HG03159 (cell line): Measurements from ENCODE around the gene ASPG.
"Not testable (repeated sequence)": the region's sequence is repeated elsewhere in the genome, so short reads cannot be mapped to it uniquely, and the experiment has no call there.

Source experiments
- ATAC-seq: cut with Tn5 transposase; IDR thresholded peaks from one replicate; pipeline ENCODE4 v1.9.1; 2021; ENCODE audit warnings: mild to moderate bottlenecking, moderate library complexity; ENCODE audit not compliant: unreplicated experiment

The ASPG gene

DNA sequence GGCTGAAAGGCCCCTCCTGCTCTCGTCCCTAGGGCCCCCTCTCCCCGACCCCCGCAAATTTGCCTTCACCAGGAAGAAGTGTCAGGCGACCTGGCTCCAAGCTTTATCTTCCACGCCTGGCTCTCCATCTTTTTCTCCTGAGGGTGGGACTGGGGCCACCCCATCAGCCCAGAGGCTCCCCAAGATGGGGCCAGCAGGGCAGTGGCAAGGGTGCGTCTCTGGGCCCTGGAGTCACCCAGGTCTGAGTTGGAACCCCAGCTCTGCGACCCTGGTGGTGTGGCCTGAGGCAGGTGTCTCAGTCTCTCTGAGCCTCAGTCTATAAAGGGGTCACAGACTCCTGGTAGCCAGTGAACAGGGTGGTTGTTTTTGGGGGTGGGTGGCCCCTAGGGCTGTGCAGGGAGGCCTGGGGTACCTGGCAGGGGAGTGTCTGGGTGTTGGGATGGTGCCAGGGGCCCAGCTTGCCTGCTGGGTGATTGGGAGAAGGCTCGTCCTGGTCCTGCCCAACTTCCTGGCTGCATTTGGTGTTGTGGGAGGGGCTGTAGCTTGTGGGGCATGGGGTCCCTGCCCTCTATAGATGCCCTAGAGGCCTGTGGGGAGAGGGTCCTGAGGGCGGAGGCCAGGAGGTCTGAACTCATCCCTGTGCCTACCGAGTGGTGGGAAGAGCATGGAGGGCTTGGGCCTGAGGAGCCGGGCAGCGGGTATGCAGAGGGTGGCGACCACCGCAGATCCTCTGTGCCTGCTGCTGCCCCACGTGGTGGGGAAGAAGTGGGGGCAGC is 60.5 kb downstream of the ASPG start:
- no peak for ATAC-seq

DNA sequence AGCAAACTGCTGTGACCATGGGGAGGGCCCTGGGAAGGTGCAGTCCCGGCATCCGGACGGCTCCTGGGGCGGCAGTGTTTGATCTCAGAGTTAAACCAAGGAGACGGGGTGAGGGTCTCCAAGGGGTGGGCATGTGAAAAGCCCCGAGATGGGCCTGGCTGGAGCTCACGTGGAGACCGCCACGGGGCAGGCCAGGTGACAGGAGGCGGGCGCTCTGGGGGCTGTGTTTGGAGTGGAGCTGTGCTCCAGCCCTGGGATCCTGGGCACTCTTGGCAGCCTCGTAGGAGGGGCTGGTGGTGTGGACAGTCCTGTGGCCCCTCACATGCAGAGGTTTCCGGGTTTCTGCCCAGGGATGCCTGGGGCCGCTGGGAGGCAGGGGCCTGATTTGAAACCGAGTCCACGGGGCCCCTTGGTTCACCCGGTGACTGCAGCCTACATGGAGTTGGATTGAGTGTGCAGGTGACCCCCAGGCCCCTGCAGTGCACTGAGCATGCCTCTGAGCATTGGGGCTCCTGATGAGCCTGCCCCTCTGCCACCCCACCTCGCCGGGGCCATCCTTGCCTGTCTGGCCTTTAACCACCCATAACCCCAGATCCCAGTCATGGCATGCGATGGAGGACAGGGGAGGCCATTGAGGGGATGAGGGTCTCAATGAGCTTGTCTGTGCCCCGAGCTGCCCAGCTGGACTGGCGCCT is 61.3 kb downstream of the ASPG start:
- no peak for ATAC-seq

DNA sequence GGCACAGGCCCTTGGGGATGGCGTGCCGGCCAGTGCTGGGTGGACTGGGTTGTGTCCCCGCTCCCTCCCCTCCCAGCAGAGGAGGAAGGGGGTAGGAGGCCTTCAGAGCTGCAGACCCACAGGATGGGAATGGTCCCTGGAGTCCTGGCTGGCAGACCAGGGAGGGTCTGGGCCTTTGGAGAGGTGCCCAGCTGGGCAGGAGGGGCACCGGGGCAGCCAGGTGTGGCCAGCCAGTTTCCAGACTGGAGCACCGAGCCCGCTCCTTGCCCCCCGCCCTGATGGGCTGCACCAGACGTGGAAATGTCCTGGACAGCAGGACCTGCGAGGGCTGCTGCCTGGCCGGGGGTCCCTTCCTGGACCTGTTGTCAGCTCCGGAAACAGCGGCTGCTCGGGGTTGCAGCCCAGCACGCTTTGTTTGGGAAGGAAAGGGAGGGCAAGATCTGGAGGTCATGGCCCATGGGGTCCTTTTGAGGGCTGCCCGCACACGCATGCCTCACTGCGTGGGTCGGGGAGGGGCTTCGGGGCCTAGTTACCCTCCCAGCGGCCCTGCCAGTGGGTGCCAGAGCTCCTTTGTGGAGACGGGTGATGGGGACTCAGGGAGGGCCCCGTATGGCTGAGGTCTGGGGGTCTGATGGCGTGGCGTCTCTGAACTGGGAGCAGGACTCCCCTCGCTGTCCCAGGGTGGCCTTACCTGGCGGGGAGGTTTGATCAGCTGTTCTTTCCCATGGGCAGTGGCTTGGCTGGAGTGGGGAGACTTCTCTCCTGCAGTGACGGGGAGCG is 62.0 kb downstream of the ASPG start:
- ATAC-seq = no peak

DNA sequence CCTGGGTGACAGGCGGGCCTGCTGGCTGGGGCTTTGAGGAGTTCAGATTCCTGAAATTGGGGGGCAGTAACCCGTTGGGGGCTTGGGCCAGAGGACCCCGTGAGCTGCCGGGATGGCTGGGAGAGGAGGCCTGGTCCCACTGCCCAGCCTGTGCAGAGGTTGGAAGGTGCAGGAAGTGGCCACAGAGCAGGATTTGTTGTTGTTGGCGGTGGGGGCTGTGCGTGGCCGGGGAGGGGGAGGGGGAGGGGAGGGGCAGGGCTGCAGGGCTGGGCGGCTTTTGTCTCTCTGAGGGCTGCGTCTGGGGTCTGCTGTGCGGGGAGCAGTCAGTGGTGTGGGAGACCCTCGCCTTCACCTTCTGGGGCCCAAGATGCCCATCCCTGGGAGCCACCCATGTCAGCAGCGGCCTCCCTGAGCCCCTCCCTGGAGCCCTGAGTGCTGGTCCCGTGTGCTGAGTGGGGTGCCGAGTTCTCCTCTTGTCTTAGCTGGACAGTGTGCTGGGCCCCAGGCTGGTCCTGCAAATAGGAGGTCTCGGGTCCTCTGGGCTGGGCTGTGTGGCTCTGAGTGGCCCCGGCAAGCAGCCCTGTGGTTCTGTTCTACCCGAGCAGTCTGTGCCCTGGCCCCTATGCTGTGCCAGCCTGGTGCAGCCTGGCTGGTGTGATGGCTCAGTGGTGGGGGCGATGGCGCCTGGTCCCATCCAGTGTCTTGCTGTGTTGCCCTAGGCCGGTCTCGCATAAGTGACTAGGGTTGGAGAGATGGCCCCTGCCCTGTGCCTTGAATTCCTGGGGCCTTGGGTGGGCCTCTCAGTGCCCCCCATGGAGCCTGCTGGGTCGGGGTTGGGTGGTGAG is 63.2 kb downstream of the ASPG start:
- ATAC-seq = no peak

DNA sequence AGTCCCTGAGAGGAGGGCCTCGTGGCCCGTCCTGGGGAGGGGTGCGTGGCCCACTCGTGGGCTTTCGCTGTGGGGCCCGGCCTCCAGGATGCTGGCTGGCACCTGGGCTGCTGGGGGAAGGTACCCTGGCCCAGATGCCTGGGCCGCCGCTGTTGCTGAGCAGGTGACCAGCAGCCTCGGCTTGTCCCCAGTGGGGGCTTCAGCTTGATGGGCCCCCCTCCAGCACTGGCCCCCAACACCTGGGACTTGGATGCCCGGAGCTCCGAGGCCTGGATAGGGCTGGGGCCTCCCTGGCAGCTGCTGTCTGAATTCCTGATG is 63.7 kb downstream of the ASPG start:
- ATAC-seq = no peak

DNA sequence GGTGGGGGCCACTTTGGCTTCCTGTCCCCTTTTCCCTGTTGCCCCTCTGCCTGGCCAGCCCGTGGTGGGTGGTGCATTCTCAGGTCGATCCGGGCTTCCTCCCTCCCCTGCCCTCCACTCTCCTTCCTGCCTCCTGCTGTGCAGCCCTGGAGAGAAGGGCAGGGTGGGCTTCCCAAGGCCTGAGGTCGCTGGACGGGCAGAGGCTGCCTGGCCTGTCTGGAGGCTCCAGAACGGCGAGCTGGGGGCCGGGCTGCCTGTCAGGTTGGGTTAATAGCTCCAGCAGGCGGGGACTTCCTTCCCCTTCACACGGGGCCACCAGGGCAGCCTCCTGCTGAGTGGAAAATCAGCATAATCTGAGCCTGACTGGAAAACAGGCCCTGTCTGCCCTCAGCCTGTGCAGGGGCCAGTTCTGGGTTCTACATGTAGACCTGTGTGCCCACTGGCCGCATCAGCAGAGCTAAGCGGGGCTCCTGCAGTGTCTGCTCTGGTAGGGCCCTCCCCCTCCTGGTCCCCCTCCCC is 64.2 kb downstream of the ASPG start:
- ATAC-seq = no peak

DNA sequence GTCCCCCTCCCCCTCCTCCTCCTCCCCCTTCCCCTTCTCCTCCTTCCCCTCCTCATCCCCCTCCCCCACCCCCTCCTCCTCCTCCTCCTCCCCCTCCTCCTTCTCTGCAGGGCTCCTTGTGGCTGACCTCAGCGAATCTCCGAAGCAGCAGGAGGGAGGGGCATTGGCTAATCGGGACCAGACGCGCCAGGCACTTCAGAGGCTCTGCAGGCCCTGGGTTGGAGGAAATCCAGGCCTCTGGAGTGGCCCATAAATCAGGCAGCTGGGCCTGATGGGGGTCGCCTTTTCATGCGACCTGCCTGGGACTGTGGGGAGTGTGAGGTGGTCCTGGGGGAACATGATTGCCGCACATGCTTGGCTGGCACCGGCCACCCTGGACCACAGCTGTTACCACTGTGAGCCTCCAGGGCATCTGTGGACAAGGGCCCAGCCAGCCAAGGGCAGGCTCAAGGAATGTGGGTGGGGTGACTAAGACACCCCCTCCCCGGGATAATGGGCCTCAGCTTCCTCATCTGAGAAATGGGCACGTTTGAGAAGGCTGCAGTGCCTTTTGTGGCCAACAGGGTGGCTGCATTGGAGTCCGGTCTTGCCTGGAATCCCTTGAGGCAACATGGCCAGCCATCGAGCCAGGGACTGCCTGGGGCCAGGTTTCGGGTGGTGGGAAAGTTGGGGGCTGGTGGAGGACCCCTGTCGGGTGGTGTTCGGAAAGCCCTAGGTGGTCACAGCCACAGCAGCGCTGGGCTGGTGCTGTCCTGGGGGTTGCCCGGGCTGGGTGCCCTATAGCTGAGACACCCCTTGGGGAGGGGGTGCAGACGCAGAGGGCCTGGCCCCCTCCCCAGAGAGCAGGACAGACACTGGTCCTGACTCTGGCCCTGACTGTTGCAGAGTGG is 64.9 kb downstream of the ASPG start:
- ATAC-seq = no peak

DNA sequence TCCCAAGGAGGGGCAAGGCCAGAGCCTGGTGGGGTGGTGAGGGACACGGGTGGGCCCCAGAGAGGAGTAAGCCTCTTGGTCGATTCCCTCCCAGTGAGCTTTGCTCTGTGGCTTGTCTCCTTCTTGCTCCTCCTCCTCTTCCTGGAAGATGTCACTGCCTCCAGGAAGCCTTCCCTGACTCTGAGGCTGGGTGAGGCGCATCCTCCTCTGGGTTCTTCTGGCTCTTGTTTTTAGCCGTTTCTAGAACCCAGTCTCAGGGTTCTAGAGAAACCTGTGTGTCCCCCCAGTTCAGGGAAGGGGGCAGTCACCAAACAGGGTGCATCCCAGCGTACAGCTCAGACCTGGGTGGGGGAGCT is 65.5 kb downstream of the ASPG start:
- ATAC-seq = no peak

DNA sequence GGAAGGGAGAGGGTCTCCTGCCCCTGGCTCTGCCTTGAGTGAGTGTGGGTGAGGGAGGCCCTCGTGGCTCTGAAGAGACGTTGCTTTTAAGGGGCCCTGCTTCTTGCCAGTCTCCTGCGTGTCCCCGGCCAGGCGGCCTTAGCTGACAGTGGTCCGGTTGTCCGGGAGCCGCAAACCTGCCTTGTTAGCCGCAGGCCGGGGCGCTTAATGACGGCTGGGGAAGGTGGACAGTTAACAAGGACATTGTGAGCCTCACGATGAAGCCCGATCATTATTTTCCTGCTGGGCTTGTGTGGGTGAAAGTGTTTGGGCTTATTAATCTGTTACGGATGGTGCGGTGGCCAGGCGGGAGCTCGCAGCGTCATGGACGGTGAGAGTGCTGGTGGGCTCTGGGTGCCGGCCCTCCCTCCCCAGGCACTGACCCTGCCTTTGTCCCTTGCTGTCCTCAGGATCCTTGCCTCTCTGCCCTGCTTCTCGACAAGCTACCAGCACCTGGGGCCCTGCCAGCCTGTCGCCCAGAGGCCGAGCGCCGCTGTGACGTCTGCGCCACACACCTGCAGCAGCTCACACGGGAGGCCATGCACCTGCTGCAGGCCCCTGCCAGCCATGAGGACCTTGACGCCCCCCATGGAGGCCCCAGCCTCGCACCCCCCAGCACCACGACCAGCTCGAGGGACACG is 66.2 kb downstream of the ASPG start:
- no peak for ATAC-seq

DNA sequence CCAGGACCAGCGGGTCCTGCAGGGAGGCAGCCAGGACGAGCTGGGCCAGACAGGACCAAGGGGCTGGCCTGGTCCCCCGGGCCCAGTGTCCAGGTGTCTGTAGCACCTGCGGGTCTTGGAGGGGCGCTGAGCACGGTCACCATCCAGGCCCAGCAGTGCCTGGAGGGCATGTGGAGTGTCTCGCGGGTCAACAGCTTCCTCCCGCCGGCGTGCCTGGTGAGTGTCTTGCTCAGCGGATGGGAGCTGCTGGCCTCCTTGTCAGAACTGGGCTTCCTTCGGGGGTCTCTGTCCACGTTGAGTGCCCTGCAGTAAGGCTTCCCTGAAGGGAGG is 66.7 kb downstream of the ASPG start:
- no peak for ATAC-seq

DNA sequence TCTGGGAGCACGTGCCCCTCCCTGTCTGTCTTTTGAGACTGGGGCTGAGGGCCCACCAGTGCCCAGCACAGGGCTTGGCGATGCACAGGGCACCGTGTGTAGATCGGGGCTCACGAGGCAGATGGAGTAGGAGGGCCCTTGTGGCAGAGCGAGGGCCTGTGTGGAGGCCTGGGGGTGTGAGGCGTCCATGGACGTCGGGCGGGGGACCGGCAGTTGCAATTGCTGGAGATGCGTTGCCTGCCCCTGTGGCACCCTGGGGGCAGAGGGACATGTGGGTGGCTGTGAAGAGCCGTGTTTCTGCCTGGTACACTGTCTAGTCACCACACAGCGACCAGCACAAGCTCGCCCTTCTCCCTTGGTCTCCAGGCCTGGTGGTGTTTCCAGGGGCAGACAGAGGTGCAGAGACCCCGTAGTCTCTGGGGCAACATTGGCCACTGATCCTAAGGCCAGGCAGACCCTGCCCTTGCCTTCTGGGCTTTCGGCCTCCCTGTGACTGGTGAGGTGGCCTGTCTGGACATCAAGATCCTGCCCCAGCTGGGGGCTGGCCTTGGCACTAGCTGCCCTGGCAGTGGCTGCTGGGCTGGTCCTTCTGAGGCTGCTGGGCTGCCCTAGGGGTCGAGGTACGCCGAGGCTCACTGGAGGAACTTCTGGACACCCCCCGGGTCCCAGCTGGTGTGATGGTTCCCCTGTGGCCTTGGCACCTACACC is 67.3 kb downstream of the ASPG start:
- no peak for ATAC-seq

DNA sequence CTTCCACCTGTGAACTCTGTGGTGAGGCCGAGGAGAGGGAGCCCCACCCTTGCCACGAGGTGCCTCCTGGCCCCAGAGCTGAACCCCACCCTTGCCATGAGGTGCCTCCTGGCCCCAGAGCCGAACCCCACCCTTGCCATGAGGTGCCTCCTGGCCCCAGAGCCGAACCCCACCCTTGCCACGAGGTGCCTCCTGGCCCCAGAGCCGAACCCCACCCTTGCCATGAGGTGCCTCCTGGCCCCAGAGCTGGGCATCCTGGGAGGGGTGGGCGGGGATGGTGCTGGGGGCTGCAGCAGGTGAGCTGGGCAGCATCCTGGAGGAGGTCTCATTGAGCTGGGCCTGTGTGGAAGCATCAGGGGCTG is 67.9 kb downstream of the ASPG start:
- not testable (repeated sequence) for ATAC-seq

DNA sequence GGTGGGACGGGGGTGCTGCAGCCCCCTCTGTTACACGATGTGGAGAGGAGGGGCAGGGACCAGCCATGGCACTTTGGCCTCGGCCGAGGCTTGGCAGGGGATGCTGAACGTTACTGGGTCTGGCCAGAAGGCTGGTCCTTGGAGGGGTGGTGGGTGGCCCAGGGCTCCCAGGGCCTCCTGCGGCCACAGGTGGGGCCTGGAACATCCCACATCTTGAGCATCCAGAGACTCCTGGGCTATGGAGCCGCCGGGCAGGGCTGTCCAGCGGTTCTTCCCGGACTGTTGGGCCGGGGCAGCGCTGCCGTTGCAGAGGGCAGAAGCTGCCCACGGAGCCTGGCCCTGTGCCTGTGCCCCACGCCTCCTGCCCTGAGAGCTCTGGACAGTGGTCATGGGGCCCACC is 68.7 kb downstream of the ASPG start:
- no peak for ATAC-seq

DNA sequence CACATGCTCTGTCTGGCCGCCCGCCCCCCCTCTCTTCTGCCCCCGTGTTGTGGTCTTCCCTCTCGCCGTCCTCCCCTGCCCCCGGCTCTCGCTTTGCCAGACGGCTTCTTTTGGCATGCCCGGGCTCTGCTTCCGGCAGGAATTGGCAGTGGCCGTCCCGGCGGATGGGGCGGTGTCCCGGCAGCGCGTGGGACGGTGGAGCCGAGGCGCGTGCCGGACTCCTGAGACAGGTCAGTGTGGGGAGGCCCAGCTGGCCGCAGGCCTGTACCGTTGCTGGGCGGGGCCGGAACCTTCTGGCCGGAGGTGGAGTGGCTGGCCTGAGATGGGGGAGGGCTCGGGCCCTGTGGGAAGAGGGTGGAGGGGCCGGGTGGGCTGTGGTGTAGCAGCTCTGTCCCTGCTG is 70.0 kb downstream of the ASPG start:
- ATAC-seq = no peak

DNA sequence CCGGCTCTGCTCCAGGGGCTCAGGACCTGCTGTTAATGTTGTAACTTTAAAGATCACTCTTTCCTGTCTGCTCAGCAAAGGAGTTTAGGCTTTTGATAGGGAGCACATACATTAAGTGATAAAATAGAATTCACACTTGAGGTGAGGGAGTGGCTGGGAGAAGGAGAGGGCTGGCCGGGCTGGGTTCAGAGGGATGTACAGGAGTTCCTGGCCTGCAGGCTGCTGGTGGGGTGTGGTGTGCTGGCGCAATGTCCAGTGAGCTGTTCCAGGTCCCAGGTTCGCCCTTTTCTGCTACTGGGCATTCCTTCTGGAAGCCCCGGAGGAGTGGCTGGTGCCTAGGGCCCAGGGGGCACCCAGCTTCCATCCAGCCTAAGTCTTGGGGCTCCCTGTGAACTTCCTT is 70.6 kb downstream of the ASPG start:
- ATAC-seq = no peak

DNA sequence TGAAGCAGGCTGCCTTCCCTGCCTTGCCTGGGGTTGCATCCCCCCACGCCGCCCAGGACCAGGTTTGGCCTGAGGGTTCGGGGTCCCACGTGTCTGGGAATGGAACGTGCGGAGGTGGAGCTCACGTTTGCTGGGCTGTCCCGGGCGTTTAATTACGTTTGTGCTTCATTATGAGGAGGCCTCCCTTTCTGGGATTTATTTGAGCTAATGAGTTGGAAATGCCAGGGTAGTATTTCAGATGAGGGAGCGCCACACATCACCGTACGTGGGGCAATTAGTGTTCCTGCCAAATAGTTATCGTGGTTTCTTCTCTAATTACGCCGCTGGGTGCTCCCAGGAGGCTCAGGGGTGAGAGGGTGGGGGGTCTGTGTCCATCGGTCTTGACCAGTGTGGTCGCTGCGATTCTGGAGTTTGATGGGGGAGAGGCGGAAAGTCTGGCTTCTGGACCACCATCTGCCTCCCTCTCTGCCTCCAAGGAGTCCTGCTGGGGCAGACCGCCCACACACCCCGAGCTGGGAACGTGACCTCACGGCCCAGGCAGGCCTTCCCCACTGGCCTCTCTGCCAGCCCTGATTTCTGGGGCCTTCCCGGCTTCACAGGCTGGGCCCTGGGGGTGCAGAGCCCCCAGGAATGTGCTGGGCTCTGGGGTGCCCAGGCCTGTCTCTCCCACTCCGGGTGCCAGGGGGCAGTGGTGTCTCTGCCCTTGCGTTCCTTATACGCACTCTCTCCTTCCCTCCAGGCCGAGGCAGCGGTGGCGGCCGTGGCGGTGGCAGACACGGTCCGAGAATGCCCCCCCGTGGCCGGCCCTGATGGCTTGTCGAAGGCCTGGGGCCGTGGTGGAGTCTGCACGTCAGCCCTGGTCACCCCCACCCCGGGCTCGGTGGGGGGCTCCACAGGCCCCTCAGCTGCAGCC is 71.8 kb downstream of the ASPG start:
- no peak for ATAC-seq

DNA sequence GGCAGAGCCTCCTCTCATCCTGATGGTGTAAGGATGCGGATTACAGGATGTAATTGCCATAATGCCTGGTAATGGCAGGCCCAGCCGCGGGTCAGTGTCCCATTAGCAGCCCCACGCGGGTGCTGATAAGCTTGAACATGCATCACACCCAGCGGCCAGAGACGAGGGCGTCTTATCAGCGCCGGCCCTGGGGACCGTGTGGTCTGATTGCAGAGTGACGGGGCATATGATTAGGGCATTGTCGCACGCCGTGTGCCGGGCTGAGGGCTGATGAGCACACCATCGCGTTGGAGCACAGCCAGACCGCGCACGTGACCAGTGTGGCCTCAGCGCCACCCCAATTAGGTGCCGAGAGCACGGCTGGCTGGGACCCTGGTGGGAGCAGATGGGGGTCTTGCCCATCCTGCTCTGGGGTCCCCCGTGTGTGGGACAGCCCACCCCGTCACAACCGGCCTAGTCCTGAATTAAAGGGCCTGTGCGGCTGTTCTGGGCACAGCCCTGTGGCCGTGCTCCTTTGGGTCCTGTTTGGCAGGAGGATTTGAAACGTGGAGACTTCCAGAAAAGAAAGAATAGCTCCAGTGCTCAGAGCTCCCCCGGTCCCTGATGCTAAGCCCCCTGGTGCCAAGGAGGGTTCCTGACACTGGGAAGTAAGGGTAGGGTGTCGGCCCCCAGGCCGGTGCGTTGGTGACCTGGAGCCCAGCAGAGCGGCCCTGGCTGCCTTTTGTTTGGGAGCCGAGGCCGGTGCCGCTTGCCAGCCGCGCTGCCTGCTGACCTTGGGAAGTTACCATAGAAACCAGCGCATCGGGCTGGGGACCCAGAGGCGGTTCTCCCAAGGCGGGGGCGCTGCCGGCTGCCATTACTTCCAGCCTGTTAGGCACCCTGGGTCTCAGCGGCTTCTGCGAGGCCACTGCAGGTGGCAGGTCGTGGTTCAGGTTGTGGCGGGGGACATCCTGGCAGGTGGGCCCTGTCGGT is 73.6 kb downstream of the ASPG start:
- ATAC-seq = no peak
